Effector memory CD4-positive, alpha-beta T cell (primary cell): ENCODE data around the gene CASP10.

Experiments
- DNase-seq, 3 donors: peaks; one replicate each; pipeline ENCODE4 v3.0.0-alpha.2; 2020
- H3K27ac ChIP-seq: 2 replicates; pipeline ENCODE4 v1.7.0; 2013; ENCODE audit warnings: mild to moderate bottlenecking, low read length, moderate library complexity; ENCODE audit not compliant: insufficient read depth, poor library complexity, severe bottlenecking
- H3K27me3 ChIP-seq: replicated peaks from 2 replicates; pipeline ENCODE4 v1.7.0; 2013; ENCODE audit warnings: mild to moderate bottlenecking, low read length; ENCODE audit not compliant: insufficient read depth, control insufficient read depth, poor library complexity, severe bottlenecking
- H3K36me3 ChIP-seq: 2 replicates; pipeline ENCODE4 v1.7.0; 2013; ENCODE audit warnings: mild to moderate bottlenecking, low read length, moderate library complexity; ENCODE audit not compliant: control insufficient read depth, insufficient read depth
- H3K4me1 ChIP-seq: 2 replicates; pipeline ENCODE4 v1.7.0; 2013; ENCODE audit warnings: low read length, mild to moderate bottlenecking; ENCODE audit not compliant: control insufficient read depth, insufficient read depth, poor library complexity, severe bottlenecking
- H3K4me3 ChIP-seq: 2 replicates; pipeline ENCODE4 v1.7.0; 2013; ENCODE audit warnings: low read length, low read depth, mild to moderate bottlenecking; ENCODE audit not compliant: insufficient read depth, poor library complexity, severe bottlenecking
- H3K9me3 ChIP-seq: 2 replicates; pipeline ENCODE4 v1.7.0; 2013; ENCODE audit warnings: mild to moderate bottlenecking, low read length, moderate library complexity; ENCODE audit not compliant: control insufficient read depth

CASP10 gene

DNA sequence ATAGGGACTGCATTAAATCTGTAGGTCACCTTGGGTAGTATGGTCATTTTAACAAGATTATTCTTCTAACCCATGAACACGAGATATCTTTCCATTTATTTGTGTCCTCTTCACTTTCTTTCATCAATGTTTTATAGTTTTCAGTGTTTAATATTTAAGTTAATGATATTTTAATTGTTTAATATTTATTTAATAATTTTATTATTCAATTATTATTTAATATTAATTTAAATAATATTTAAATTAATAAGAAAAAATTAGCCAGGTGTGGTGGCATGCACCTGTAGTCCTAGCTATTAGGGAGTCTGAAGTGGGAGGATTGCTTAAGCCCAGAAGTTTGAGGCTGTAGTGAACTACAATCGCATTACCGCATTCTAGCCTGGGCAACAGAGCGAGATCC, 33.0 kb downstream of the CASP10 start:
- Histone ChIP-seq H3K9me3 (no peaks in the 10 kb centered on the region), H3K36me3 (peaks cover 34% of the 10 kb centered on the region), H3K27ac (no peak overlapping the region), H3K4me1 (peaks cover 9% of the 10 kb centered on the region), H3K27me3 (no peaks in the 10 kb centered on the region), H3K4me3 (no peak overlapping the region)
- no peak for DNase-seq

GRCh38 chr2:201216918-201217317, 34.0 kb downstream of the CASP10 start:
- no peak overlapping the region for H3K4me3 ChIP-seq
- H3K9me3 ChIP-seq = no peaks in the 10 kb centered on the region
- H3K4me1 ChIP-seq = peaks cover 9% of the 10 kb centered on the region
- no peaks in the 10 kb centered on the region for H3K27me3 ChIP-seq
- H3K27ac ChIP-seq = no peak overlapping the region
- DNase-seq = no peak
- peaks cover 34% of the 10 kb centered on the region for H3K36me3 ChIP-seq

DNA sequence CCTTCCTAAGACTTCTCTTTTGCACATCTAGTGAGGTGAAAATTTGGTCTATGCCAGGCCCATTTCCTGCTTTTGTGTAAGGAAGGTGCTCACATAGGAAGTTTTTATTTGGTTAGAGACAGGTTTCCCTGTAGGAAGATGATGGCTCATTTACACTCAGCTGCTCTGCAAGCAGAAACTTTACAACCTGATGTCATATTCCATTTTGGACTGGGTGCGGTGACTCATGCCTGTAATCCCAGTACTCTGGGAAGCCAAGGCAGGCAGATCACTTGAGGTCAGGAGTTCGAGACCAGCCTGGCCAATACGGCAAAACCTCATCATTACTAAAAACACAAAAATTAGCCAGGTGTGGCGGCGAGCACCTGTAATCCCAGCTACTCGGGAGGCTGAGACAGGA, 35.8 kb downstream of the CASP10 start:
- no peak for DNase-seq
- Histone ChIP-seq H3K27me3 (no peaks in the 10 kb centered on the region), H3K4me1 (peaks cover 9% of the 10 kb centered on the region), H3K27ac (no peak overlapping the region), H3K9me3 (no peaks in the 10 kb centered on the region), H3K4me3 (no peak overlapping the region), H3K36me3 (peaks cover 34% of the 10 kb centered on the region)

- no peak overlapping the region for H3K4me3 ChIP-seq
- H3K4me1 ChIP-seq = peaks cover 5% of the 10 kb centered on the region
- no peaks in the 10 kb centered on the region for H3K27me3 ChIP-seq
- H3K36me3 ChIP-seq = peaks cover 34% of the 10 kb centered on the region
- no peak overlapping the region for H3K27ac ChIP-seq
- H3K9me3 ChIP-seq = no peaks in the 10 kb centered on the region
- DNase-seq = no peak
Observed at GRCh38 chr2:201219328-201220096, 36.6 kb downstream of the CASP10 start.

DNA sequence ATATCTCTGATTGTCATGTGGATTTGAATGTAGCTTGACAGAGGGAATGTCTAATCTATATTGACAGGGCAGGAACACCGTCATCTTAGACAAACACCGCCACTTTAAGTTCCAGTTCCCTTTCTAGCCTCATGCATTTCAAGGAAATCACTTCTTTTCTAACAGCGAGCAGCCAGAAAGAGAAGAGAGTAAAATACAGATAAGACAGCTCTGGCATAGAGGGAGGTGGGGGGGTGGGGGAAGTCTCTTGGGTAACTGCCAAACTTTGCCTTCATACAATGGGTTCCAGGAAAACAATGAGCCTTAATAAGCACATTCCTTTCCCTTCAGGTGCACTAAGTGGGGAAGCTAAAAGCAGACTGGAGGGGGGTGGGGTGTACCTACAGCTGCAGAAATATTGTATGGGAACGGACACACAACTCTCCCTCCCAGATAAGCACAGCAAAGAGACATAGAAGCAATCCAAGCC, 37.2 kb downstream of the CASP10 start:
- Histone ChIP-seq H3K27ac (no peak overlapping the region), H3K27me3 (no peaks in the 10 kb centered on the region), H3K4me3 (no peak overlapping the region), H3K9me3 (no peaks in the 10 kb centered on the region), H3K36me3 (peaks cover 33% of the 10 kb centered on the region), H3K4me1 (peaks cover 5% of the 10 kb centered on the region)
- no peak for DNase-seq

GRCh38 chr2:201223089-201224073, 40.4 kb downstream of the CASP10 start:
- Histone ChIP-seq H3K27me3 (no peaks in the 10 kb centered on the region), H3K9me3 (no peaks in the 10 kb centered on the region), H3K27ac (no peak overlapping the region), H3K4me3 (no peak overlapping the region), H3K36me3 (peaks cover 11% of the 10 kb centered on the region), H3K4me1 (peaks cover 5% of the 10 kb centered on the region)
- DNase-seq = no peak

DNA sequence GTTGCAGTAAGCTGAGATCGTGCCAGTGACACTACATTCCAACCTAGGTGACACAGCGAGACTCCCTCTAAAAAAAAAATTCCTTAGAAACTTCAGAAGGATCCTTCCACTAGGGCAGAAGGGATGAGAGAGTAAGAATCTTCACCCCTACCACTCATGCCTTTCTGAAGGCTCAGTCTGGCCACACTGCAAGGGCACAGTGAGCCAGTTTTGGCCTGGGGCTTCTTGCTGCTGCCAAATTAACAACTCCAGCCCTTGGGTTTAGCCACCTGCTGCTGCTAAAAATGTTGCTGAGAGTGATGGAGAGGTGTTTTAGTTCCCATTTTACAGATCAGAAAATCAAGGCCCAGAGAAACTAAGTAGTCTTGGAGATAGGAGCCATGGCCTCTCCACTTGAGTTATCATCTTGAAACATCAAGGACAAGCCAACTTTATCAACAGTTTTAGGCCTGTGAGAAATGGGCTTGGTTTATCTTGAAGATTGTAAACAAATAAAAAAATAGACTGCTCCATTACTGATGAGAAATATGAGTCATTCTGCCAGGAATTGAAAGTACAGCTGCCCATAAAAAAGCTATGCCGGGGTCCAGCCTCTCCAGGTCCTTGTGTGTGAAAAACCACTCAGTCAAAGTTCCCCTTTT, 45.5 kb downstream of the CASP10 start:
- Histone ChIP-seq H3K4me3 (no peak overlapping the region), H3K27me3 (no peaks in the 10 kb centered on the region), H3K4me1 (peaks cover 13% of the 10 kb centered on the region), H3K36me3 (no peaks in the 10 kb centered on the region), H3K27ac (no peak overlapping the region), H3K9me3 (no peaks in the 10 kb centered on the region)
- no peak for DNase-seq

- Histone ChIP-seq H3K4me1 (peaks cover 13% of the 10 kb centered on the region), H3K36me3 (no peaks in the 10 kb centered on the region), H3K4me3 (no peak overlapping the region), H3K9me3 (no peaks in the 10 kb centered on the region), H3K27me3 (no peaks in the 10 kb centered on the region), H3K27ac (no peak overlapping the region)
- no peak for DNase-seq
Observed at GRCh38 chr2:201228912-201229290, 46.0 kb downstream of the CASP10 start.

DNA sequence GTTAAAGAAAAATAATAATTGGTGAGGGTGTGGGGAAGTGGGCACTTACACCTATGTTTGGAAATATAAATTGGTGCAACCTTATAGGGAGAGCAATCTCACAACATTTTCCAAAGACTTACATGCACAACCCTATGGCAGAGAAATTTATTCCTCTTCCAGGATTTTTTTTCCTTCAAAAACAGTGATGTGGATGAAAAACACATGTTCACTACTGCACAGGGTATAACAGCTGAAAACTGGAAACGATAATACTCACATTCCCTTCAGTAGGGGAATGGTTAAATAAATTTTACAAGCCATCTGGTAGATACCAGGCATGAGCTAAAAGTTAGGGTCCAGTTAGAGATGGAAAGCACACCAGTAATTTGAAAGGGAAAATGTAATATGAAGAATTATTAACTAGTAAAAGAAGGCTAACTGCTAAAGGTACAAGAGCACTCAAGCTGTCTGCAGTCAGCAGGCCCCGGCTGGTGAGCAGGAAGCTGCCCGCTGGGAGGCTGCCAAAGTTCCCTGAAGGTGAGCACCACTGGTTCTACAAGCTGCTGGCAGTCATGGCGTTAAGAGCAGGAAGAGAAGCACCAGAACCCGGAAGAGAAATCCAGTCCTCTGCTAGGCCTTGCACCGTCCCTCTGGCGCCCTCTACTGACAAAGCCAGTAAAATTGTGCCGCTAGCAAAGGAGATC, 49.0 kb downstream of the CASP10 start:
- H3K9me3 ChIP-seq = no peaks in the 10 kb centered on the region
- H3K4me1 ChIP-seq = peaks cover 21% of the 10 kb centered on the region
- no peak overlapping the region for H3K4me3 ChIP-seq
- no peaks in the 10 kb centered on the region for H3K27me3 ChIP-seq
- peak; percentile 77 to 86 (median 81) for DNase-seq
- H3K36me3 ChIP-seq = no peaks in the 10 kb centered on the region
- no peak overlapping the region for H3K27ac ChIP-seq
